Liver (tissue), 3 donors: Measurements from ENCODE around the gene RNU6-1.

ENCODE experiments used
- EGR1 ChIP-seq, 2 donors: IDR thresholded peaks; 2 replicates each; pipeline ENCODE4 v1.6.1; 2016 to 2018; ENCODE audit warnings: antibody characterized with exemption in 2 of 2, low read depth in 2 of 2
- FOXA1 ChIP-seq: IDR thresholded peaks from 2 replicates; pipeline ENCODE4 v1.6.1; 2016; ENCODE audit warnings: antibody characterized with exemption
- GABPA ChIP-seq, 2 donors: IDR thresholded peaks in 1 of 2; conservative IDR thresholded peaks in 1 of 2; 2 replicates each; pipeline ENCODE4 v1.6.1; 2016; ENCODE audit warnings: antibody characterized with exemption in 2 of 2, mild to moderate bottlenecking in 1 of 2, moderate library complexity in 1 of 2
- RAD21 ChIP-seq, 2 donors: IDR thresholded peaks; 2 replicates each; pipeline ENCODE4 v1.6.1; 2016; ENCODE audit warnings: antibody characterized with exemption in 2 of 2, mild to moderate bottlenecking in 2 of 2
- SP1 ChIP-seq: IDR thresholded peaks from 2 replicates; pipeline ENCODE4 v1.6.1; 2018; ENCODE audit warnings: antibody characterized with exemption, mild to moderate bottlenecking
- TAF1 ChIP-seq: conservative IDR thresholded peaks from 2 replicates; pipeline ENCODE4 v1.6.1; 2016; ENCODE audit warnings: antibody characterized with exemption, mild to moderate bottlenecking
- TF ChIP-seq, protein P1 (sequence below): fragments of 150-350 bp; IDR thresholded peaks from 2 replicates; pipeline ENCODE4 v1.5.1; 2017; ENCODE audit warnings: improper control_type of control experiment, low read depth, low read length; ENCODE audit not compliant: missing input control
- TF ChIP-seq, protein P2 (sequence below): IDR thresholded peaks from 2 replicates; pipeline ENCODE4 v1.6.1; 2016; ENCODE audit warnings: antibody characterized with exemption
- TF ChIP-seq, protein P3 (sequence below): IDR thresholded peaks from 2 replicates; pipeline ENCODE4 v1.6.1; 2016; ENCODE audit warnings: antibody characterized with exemption
- TF ChIP-seq, protein P4 (sequence below): IDR thresholded peaks from 2 replicates; pipeline ENCODE4 v1.6.1; 2016; ENCODE audit warnings: antibody characterized with exemption, mild to moderate bottlenecking
- TF ChIP-seq, protein P5 (sequence below): IDR thresholded peaks from 2 replicates; pipeline ENCODE4 v1.6.1; 2016; ENCODE audit warnings: antibody characterized with exemption
- donor health status: healthy.
- donor health status: healthy.

DNA sequence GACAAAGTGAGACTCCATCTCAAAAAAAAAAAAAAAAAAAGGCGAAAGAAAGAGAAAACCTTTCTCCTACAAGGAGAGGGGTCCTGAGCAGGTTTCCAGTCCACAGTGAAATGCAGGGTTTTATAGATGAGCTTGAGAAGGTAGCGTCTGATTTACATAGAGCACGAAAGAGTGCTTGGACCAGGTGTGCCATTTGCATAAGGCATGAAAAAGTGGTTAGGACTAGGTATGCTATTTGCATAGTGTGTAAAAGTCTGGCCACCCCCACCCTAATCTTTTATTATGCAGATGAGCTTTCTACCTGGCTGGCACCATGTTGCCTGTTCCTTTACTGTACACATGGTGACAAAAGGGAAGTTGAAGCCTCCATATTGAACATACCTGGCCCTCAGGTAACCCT, 13.6 kb upstream of the RNU6-1 start:
- TF ChIP-seq, protein P1, sequence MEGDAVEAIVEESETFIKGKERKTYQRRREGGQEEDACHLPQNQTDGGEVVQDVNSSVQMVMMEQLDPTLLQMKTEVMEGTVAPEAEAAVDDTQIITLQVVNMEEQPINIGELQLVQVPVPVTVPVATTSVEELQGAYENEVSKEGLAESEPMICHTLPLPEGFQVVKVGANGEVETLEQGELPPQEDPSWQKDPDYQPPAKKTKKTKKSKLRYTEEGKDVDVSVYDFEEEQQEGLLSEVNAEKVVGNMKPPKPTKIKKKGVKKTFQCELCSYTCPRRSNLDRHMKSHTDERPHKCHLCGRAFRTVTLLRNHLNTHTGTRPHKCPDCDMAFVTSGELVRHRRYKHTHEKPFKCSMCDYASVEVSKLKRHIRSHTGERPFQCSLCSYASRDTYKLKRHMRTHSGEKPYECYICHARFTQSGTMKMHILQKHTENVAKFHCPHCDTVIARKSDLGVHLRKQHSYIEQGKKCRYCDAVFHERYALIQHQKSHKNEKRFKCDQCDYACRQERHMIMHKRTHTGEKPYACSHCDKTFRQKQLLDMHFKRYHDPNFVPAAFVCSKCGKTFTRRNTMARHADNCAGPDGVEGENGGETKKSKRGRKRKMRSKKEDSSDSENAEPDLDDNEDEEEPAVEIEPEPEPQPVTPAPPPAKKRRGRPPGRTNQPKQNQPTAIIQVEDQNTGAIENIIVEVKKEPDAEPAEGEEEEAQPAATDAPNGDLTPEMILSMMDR = no peak
- TF ChIP-seq, protein P2, sequence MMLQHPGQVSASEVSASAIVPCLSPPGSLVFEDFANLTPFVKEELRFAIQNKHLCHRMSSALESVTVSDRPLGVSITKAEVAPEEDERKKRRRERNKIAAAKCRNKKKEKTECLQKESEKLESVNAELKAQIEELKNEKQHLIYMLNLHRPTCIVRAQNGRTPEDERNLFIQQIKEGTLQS = no peak
- TF ChIP-seq, protein P3, sequence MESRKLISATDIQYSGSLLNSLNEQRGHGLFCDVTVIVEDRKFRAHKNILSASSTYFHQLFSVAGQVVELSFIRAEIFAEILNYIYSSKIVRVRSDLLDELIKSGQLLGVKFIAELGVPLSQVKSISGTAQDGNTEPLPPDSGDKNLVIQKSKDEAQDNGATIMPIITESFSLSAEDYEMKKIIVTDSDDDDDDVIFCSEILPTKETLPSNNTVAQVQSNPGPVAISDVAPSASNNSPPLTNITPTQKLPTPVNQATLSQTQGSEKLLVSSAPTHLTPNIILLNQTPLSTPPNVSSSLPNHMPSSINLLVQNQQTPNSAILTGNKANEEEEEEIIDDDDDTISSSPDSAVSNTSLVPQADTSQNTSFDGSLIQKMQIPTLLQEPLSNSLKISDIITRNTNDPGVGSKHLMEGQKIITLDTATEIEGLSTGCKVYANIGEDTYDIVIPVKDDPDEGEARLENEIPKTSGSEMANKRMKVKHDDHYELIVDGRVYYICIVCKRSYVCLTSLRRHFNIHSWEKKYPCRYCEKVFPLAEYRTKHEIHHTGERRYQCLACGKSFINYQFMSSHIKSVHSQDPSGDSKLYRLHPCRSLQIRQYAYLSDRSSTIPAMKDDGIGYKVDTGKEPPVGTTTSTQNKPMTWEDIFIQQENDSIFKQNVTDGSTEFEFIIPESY = no peak
- TF ChIP-seq SP1 = no peak
- TF ChIP-seq, protein P4, sequence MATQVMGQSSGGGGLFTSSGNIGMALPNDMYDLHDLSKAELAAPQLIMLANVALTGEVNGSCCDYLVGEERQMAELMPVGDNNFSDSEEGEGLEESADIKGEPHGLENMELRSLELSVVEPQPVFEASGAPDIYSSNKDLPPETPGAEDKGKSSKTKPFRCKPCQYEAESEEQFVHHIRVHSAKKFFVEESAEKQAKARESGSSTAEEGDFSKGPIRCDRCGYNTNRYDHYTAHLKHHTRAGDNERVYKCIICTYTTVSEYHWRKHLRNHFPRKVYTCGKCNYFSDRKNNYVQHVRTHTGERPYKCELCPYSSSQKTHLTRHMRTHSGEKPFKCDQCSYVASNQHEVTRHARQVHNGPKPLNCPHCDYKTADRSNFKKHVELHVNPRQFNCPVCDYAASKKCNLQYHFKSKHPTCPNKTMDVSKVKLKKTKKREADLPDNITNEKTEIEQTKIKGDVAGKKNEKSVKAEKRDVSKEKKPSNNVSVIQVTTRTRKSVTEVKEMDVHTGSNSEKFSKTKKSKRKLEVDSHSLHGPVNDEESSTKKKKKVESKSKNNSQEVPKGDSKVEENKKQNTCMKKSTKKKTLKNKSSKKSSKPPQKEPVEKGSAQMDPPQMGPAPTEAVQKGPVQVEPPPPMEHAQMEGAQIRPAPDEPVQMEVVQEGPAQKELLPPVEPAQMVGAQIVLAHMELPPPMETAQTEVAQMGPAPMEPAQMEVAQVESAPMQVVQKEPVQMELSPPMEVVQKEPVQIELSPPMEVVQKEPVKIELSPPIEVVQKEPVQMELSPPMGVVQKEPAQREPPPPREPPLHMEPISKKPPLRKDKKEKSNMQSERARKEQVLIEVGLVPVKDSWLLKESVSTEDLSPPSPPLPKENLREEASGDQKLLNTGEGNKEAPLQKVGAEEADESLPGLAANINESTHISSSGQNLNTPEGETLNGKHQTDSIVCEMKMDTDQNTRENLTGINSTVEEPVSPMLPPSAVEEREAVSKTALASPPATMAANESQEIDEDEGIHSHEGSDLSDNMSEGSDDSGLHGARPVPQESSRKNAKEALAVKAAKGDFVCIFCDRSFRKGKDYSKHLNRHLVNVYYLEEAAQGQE = no peak
- TF ChIP-seq EGR1 (IDR thresholded peaks at IDR 0.05; ENCODE audit: low read depth in 2 of 2) = no peak
- TF ChIP-seq GABPA (IDR thresholded peaks at IDR 0.05 in 1 of 2, conservative IDR thresholded peaks at IDR 0.05 in 1 of 2) = no peak
- TF ChIP-seq RAD21 (IDR thresholded peaks at IDR 0.05) = no peak
- no peak for TF ChIP-seq TAF1
- no peak for TF ChIP-seq FOXA1
- TF ChIP-seq, protein P5, sequence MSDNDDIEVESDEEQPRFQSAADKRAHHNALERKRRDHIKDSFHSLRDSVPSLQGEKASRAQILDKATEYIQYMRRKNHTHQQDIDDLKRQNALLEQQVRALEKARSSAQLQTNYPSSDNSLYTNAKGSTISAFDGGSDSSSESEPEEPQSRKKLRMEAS = no peak
